Left renal cortex interstitium (tissue), 4 donors: Measurements from ENCODE around the gene CHCHD3. TPM values are rescaled to one million over a fixed set of nuclear protein-coding genes. Genes with fewer than 3 reads are reported as not detected.

Experiments
- DNase-seq, 4 donors: peaks; one replicate each; pipeline ENCODE4 v3.0.0-alpha.2; 2013; ENCODE audit warnings: low read depth in 4 of 4, low spot score in 2 of 4, missing footprints in 1 of 4
- polyA plus RNA-seq, 4 donors: library from polyadenylated mRNA; unstranded; fragments of 120-200 nt; gene quantifications; one replicate each; pipeline ENCODE4 v1.2.1, GENCODE V29; 2013; ENCODE audit not compliant: insufficient read length in 4 of 4

The CHCHD3 gene
- polyA plus RNA-seq, 4 donors, result 70.9 to 89.7 (median 76.2) TPM

DNA sequence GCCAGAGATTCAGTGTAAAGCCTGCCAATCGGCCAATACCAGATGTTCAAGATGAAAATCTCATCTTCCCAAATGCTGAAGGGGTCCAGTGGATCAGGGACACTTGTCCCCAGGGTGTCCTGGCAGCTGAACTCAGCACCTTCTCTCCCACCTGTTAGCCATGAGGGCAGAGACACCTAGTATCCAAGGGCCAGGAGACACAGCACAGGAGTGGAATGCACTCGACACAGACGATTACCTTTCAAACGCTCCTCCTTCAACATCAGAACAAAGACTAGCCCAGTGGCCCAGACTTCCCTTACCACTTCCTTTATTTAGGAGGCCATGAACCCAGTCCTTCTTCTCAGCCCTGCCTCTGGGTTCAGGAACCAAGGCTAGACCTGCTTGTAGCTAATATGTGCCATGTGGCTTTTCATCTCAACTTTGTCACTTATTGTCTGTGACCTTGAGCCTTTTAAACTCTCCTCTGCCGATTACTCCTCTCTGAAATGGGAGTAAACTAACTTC is 325.4 kb downstream of the CHCHD3 start:
- no peak for DNase-seq

DNA sequence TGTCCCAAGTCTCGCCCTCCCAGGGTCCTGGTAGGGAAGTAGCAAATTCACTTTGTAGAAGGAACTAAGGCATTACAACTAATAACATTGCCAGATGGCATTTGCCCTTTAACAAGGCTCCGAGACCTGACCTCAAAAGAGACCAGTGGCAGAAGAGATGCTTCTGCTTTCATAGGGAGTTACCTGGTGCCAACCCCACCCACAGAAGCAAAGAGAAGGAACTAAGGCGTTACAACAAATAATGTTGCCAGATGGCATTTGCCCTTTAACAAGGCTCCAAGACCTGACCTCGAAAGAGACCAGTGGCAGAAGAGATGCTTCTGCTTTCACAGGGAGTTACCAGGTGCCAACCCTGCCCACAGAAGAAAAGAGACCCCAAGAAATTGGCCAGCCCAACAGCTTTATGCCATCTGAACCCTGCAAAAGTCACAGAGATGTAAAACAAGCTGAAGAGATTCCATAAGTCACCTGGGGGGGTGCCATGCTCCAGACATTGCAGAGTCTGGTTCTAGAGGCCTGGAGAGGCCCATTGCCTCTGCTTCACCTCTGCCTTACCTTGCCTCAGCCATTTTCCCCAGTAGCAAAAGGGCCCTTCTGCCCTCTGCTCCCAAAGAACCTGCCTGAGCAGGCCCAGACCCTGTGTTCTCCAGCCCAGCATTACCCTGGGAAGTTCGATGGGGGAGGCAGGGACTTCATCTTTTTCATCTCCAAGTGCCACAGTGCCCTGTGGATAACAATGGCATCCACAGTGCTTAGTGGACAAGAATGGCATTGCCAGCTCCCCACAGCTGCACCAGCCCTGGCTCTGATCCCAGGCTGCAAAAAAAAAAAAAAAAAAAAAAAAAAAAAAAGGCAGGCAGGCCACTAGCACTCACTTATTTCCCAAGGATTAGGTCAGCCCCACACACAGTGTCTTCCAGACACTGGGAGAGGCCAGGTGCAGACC is 326.1 kb downstream of the CHCHD3 start:
- no peak for DNase-seq

DNA sequence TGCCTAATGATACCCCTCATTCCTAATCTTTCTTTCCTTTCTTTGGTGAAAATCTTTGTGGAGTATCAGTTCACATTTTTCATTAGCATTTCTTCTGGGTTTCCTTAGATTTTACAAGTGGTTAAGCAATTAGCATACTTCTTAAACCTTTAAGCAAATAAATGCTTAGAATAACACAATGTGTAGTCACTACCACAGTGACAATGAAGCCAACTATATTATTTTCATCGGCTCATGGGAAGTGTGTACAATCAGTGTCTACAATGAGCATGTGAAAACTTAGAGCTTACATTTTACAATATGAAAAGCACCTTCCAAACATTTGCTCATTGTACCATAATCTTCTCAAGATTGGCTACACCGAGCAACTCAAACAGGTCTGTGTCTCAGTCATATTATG is 329.5 kb downstream of the CHCHD3 start:
- no peak for DNase-seq

DNA sequence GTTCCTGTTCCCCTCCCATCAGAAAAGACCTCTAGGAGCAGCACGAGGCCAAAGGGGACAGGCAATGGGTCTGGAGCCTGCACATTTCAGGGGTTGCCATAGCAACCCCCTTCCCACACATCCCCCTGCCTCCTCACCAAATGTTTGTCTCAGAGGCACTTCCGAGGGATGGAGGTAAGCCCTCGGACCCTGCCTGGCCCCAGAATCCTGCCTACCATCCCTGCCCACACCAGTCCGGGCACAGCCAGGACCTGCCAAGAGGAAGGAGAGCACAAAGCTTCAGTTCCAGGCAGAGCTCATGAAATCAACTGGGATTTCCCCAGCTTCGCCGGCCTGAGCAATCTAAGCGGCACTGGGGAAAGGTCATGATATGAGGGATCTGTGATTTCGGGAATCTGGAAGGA is 330.6 kb downstream of the CHCHD3 start:
- DNase-seq, result no peak

DNA sequence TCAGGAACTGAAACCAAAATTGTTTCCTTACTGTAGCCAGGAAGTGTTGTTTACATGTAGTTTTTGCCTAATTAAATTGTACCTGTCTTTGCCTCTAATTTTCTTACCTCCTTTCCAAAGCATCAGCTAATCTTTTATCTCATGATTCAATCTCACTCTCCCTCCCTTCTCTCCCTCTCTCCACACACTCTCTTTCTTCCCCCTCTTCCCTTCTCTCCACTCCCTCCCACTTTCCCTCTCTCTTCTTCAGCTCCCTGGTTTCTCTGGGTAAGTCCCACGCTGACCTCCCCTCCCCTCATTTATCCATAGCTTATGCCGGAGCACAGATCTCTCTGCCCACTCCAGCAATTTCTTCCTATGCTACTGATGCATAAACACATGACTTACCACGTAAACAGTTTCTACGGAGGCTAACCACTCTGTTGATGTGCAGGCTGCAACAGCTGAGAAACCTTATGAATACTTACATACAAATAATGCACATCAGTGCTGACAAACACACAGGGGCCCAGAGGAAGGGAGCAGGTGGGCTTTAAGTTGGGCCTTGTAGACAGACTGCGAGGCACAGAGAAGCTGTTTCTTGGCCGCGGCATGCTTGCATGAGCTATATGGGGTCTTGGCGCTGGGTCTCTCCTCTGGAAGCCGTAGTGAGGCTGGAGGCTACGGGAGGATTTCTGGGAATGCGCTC is 331.2 kb downstream of the CHCHD3 start:
- no peak for DNase-seq

DNA sequence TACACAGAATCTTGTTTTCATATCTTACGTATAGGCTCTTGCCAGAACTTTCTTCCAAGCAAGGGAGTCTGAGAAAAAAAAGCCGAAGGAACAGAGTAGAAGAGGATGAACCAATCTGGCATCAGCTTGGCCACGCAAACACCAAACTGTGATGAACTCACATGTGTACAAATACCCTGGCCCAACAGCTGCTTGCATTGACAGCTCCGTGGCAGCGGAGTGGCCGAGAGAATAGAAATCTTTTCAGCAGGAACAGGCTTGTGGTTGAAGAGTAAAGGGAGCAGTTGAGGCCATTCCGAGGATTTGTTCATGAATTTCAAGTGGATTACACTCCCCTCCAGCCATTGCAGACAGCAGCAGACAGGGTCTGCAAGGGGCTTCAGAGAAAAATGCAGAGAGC is 331.8 kb downstream of the CHCHD3 start:
- DNase-seq, result no peak

DNA sequence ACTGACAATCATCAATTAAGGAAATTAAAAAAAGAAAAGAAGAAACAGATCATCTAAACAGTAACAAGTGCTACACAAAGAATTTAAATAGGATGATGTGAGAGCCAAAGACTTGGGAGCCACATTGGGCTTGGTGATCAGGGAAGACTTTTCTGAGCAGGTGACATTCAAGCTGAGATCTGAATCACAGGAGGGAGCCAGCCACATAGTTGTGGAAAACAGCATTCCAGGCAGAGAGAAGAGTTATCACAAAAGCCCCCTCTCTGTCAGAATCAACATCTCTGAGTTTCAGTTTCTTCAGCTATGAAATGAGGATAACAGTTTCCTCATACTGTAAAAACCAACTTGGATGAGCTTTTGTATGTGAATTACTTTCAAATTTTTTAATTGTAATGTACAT is 336.4 kb downstream of the CHCHD3 start:
- DNase-seq, result no peak

DNA sequence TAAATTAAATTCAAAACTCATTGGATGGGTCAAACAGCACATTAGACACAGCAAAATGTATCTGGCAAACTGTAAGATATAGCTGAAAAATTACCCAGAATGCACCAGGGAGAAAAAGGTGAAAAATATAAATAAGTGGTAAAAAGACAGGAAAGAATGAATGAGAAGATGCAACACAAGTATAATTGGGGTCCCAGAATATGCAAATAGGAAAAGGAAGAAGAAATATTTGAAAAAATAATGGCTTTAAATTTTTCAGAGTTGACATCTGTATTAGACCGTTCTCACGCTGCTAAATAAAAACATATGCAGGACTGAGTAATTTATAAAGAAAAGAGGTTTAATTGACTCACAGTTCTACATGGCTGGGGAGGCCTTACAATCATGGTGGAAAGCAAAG is 337.9 kb downstream of the CHCHD3 start:
- no peak for DNase-seq

DNA sequence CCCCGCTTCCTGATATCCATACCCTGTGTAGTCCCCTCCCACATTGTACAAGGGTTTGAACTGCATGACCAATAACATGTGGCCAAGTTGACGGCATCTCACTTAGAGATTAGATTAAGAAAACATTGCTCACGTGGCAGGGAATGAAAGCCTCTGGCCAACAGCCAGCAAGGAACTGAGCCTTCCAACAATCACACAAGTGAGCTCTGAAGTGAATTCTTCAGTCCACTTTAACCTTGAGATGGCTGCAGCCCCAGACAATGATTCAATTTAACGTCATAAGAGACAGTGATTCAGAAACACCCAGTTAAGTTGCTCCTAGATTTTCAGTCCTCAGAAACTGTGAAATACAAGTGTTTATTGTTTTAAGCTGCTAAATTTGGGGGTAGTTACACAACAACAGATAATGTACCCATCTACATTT is 339.7 kb downstream of the CHCHD3 start:
- DNase-seq, result no peak

DNA sequence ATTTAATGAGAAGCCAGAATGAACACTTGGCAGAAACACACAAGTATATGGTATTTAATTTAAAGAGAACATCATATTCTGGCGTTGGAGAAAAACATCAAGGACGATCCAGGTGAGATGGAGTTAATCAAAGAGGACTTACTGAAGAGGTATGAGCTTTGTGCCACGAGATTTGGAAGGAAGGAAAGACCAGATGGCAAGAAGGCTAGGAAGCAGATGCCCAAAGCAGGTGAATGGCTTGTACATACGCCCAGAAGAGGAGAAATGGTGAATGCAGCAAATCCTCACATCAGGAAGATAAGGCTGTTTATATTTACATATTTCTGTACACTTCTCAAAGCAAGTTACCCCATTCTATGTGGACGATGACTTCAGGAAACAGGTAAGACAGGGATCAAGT is 341.7 kb downstream of the CHCHD3 start:
- DNase-seq, result no peak

DNA sequence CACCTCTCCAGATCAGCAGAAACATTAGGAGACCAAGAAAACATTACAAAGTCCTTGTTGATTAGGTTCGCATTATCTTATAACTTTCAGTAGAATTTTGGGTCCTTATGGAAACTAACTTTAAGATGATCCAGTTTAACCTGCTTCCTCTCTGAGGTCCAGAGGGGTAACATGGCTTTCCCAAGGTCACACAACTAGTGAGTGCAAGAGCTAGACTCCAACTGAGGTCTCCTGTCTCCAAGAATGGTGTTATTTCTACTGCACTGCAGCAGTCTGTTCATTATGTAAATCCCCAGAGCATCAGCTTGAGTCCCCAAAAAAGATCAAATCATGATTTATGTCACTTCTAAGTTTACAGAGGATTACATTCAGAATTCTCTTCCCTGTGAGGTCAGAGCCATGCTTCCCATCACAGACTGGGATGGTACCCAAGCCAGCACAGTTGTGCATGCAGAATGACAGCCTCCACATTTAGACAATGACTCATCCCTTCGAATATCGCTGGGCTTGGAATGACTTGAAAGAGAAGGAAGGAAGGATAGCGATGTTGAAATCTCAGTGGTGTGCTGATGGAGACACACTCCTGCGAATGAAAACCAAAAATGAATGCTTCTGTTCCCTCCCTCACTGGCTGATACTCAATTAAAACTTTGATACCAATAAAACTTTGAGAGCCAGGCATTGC is 342.5 kb downstream of the CHCHD3 start:
- DNase-seq, result no peak

DNA sequence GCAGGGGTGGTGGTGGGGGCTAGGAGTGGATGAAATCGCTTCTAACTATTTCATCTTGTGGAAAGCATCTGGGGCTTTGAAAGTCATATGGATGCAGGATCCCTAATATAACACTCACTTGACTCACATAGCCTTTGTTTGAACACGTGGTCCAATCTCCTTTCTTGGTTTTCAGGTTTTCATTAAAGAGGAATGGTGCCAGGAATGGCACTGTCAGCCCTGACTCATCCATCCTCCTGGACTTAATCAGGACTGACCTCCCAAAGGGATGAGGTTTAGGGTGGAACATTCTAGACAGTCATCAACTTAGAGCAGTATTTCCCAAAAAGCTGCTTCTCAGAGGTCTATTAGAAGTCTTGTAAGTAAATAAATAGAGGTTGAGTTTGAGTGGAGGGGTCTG is 343.6 kb downstream of the CHCHD3 start:
- no peak for DNase-seq

DNA sequence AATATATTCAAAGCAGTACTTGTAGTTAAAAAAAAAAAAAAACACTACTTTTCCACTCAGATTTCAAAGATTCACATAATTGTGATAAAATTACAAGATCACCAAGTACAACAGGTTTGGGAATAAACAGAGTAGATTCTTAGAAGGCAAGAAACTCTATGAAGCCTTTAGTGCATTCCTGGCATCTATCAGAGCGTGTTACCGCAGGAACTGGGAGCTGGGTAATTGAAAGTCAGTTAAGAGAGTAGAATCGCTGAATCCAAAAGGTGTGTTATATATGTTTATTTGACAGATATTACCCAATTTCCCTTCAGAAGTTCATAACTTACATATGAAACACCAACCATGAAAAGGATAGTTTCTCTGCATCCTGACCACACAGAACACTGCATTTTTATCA is 346.4 kb downstream of the CHCHD3 start:
- no peak for DNase-seq

Other genes with a start within 250 kb of the CHCHD3 start
- gene EXOC4, start 171.0 kb upstream of the CHCHD3 start, polyA plus RNA-seq, result 10 to 100 TPM; 62.5 to 71.8 (median 67.1) TPM